H9 (cell line): Measurements from ENCODE around the gene KLKB1. TPM values are rescaled to one million over a fixed set of nuclear protein-coding genes. Genes with fewer than 3 reads are reported as not detected.
"Not testable (repeated sequence)": the region's sequence is repeated elsewhere in the genome, so short reads cannot be mapped to it uniquely, and the experiment has no call there.

Source experiments
- DNase-seq: peaks from one replicate; pipeline ENCODE4 v3.0.0-alpha.2; 2017
- H2AFZ ChIP-seq: one replicate; pipeline ENCODE4 v1.6.1; 2013; ENCODE audit warnings: mild to moderate bottlenecking, low read length, control low read depth, moderate library complexity
- H2AK5ac ChIP-seq: 2 replicates; pipeline ENCODE4 v1.6.1; 2013; ENCODE audit warnings: low read length, control low read depth, mixed read lengths; ENCODE audit not compliant: insufficient read length
- H2BK120ac ChIP-seq: one replicate; pipeline ENCODE4 v1.6.1; 2013; ENCODE audit warnings: low read depth, mild to moderate bottlenecking, low read length, control low read depth, inconsistent platforms; ENCODE audit not compliant: poor library complexity, severe bottlenecking
- H2BK12ac ChIP-seq: 2 replicates; pipeline ENCODE4 v1.6.1; 2013; ENCODE audit warnings: low read length, control low read depth, mixed read lengths, low read depth; ENCODE audit not compliant: insufficient read length
- H2BK15ac ChIP-seq: 2 replicates; pipeline ENCODE4 v1.6.1; 2013; ENCODE audit warnings: low read depth, low read length, control low read depth
- H2BK20ac ChIP-seq: one replicate; pipeline ENCODE4 v1.6.1; 2013; ENCODE audit warnings: low read depth, mild to moderate bottlenecking, low read length, control low read depth, inconsistent platforms; ENCODE audit not compliant: poor library complexity, severe bottlenecking
- H2BK5ac ChIP-seq: 2 replicates; pipeline ENCODE4 v1.6.1; 2013; ENCODE audit warnings: low read length, control low read depth, mixed read lengths; ENCODE audit not compliant: insufficient read length
- H3K14ac ChIP-seq: 2 replicates; pipeline ENCODE4 v1.6.1; 2013; ENCODE audit warnings: low read length, control low read depth; ENCODE audit not compliant: insufficient read depth
- H3K18ac ChIP-seq: 2 replicates; pipeline ENCODE4 v1.6.1; 2013; ENCODE audit warnings: low read depth, mild to moderate bottlenecking, mixed read lengths, low read length, control low read depth; ENCODE audit not compliant: insufficient read length
- H3K23ac ChIP-seq: 2 replicates; pipeline ENCODE4 v1.6.1; 2013; ENCODE audit warnings: low read length, control low read depth, mixed read lengths, low read depth; ENCODE audit not compliant: insufficient read length
- H3K23me2 ChIP-seq: 2 replicates; pipeline ENCODE4 v1.6.1; 2013; ENCODE audit warnings: low read depth, mild to moderate bottlenecking, mixed read lengths, low read length, control low read depth; ENCODE audit not compliant: insufficient read length, poor library complexity, severe bottlenecking
- H3K27ac ChIP-seq: 2 replicates; pipeline ENCODE4 v1.5.1; 2013; ENCODE audit warnings: low read length, control low read depth, mixed read lengths, low read depth; ENCODE audit not compliant: insufficient read length
- H3K27me3 ChIP-seq: 2 replicates; pipeline ENCODE4 v1.6.1; 2013; ENCODE audit warnings: low read length, control low read depth, inconsistent platforms; ENCODE audit not compliant: insufficient read depth
- H3K4ac ChIP-seq: 2 replicates; pipeline ENCODE4 v1.6.1; 2013; ENCODE audit warnings: low read depth, mild to moderate bottlenecking, control low read depth, inconsistent platforms, low read length, moderate library complexity
- H3K4me1 ChIP-seq: 2 replicates; pipeline ENCODE4 v1.6.1; 2013; ENCODE audit warnings: low read length, control low read depth, inconsistent platforms; ENCODE audit not compliant: insufficient read depth
- H3K4me2 ChIP-seq: 2 replicates; pipeline ENCODE4 v1.6.1; 2013; ENCODE audit warnings: low read length, control low read depth, mixed read lengths; ENCODE audit not compliant: insufficient read length, insufficient read depth
- H3K56ac ChIP-seq: 2 replicates; pipeline ENCODE4 v1.6.1; 2013; ENCODE audit warnings: low read depth, mild to moderate bottlenecking, mixed read lengths, low read length, control low read depth; ENCODE audit not compliant: insufficient read length
- H3K79me1 ChIP-seq: 2 replicates; pipeline ENCODE4 v1.6.1; 2013; ENCODE audit warnings: low read depth, mild to moderate bottlenecking, moderate library complexity, low read length, control low read depth, inconsistent platforms; ENCODE audit not compliant: insufficient read depth, poor library complexity, severe bottlenecking
- H3K79me2 ChIP-seq: 2 replicates; pipeline ENCODE4 v1.6.1; 2013; ENCODE audit warnings: low read length, control low read depth, inconsistent platforms; ENCODE audit not compliant: insufficient read depth
- H3K9ac ChIP-seq: 2 replicates; pipeline ENCODE4 v1.6.1; 2013; ENCODE audit warnings: low read length, control low read depth, mixed read lengths; ENCODE audit not compliant: insufficient read length; ENCODE audit errors: extremely low read depth
- H3K9me3 ChIP-seq: one replicate; pipeline ENCODE4 v1.6.1; 2013; ENCODE audit warnings: low read depth, low read length, inconsistent platforms; ENCODE audit not compliant: control insufficient read depth
- H3T11ph ChIP-seq: one replicate; pipeline ENCODE4 v1.6.1; 2013; ENCODE audit warnings: mild to moderate bottlenecking, low read length, control low read depth, inconsistent platforms
- H4K20me1 ChIP-seq: one replicate; pipeline ENCODE4 v1.6.1; 2013; ENCODE audit not compliant: control insufficient read depth, insufficient read length, insufficient read depth
- H4K5ac ChIP-seq: 2 replicates; pipeline ENCODE4 v1.6.1; 2013; ENCODE audit warnings: low read depth, mild to moderate bottlenecking, mixed read lengths, low read length, control low read depth; ENCODE audit not compliant: insufficient read length
- H4K8ac ChIP-seq: replicated peaks from 2 replicates; pipeline ENCODE4 v1.6.1; 2013; ENCODE audit warnings: low read length, control low read depth, mixed read lengths, low read depth; ENCODE audit not compliant: insufficient read length
- H4K91ac ChIP-seq: 2 replicates; pipeline ENCODE4 v1.6.1; 2013; ENCODE audit warnings: low read depth, mild to moderate bottlenecking, moderate library complexity, mixed read lengths, low read length, control low read depth; ENCODE audit not compliant: insufficient read length
- H3K27ac Mint-ChIP-seq, 3 experiments: 2 replicates in 2 of 3; 3 replicates in 1 of 3; pipeline ENCODE4 v1.8.0; 2020 to 2021; ENCODE audit warnings: mixed read lengths in 3 of 3, mild to moderate bottlenecking in 1 of 3, moderate library complexity in 1 of 3
- H3K27me3 Mint-ChIP-seq: 2 replicates; pipeline ENCODE4 v1.8.0; 2021; ENCODE audit warnings: low read depth, mild to moderate bottlenecking, moderate library complexity, mixed read lengths
- H3K36me3 Mint-ChIP-seq, 3 experiments: 2 replicates in 2 of 3; 3 replicates in 1 of 3; pipeline ENCODE4 v1.8.0; 2020 to 2021; ENCODE audit warnings: low read depth in 3 of 3, mixed read lengths in 3 of 3; ENCODE audit not compliant: insufficient read depth in 1 of 3
- H3K4me1 Mint-ChIP-seq, 2 experiments: 2 replicates each; pipeline ENCODE4 v1.8.0; 2020; ENCODE audit warnings: mixed read lengths in 2 of 2
- H3K4me3 Mint-ChIP-seq, 2 experiments: 2 replicates in 1 of 2; 3 replicates in 1 of 2; pipeline ENCODE4 v1.8.0; 2020 to 2021; ENCODE audit warnings: mild to moderate bottlenecking in 2 of 2, mixed read lengths in 2 of 2, moderate library complexity in 1 of 2
- H3K9me3 Mint-ChIP-seq, 2 experiments: 2 replicates in 1 of 2; 3 replicates in 1 of 2; pipeline ENCODE4 v1.8.0; 2020; ENCODE audit warnings: mild to moderate bottlenecking in 2 of 2, mixed read lengths in 2 of 2, moderate library complexity in 1 of 2
- CTCF ChIP-seq: fragments of 200-600 bp; sonication (generic); conservative IDR thresholded peaks from 3 replicates; pipeline ENCODE4 v1.8.0; 2021; ENCODE audit warnings: antibody characterized with exemption, mild to moderate bottlenecking
- WGBS: extraction: QIAGEN DNeasy Blood & Tissue Kit; methylation state at CpG from one replicate; pipeline ENCODE4 v1.1.7; 2013; ENCODE audit warnings: missing lambda C conversion rate, low lambda C conversion rate, mixed read lengths; ENCODE audit not compliant: insufficient read length; ENCODE audit errors: extremely low coverage; 5-methylcytosine and 5-hydroxymethylcytosine counted together
- total RNA-seq: library from RNA; stranded (reverse); gene quantifications from 2 replicates; pipeline ENCODE4 v1.2.1, GENCODE V29; 2021

The KLKB1 gene
- total RNA-seq, 1 experiment from 2014 or later: 21.8 TPM

GRCh38 chr4:186244835-186245234 is 17.5 kb downstream of the KLKB1 start:
- Histone ChIP-seq H2BK20ac (no peak overlapping the region), H3K4me2 (peak overlapping the region; percentile 59), H4K20me1 (peaks cover 2% of the 10 kb centered on the region), H3K9me3 (no peaks in the 10 kb centered on the region), H4K8ac (no peak overlapping the region), H3T11ph (no peak overlapping the region), H3K14ac (no peak overlapping the region), H2BK120ac (no peak overlapping the region), H4K5ac (no peak overlapping the region), H3K27ac (peak overlapping the region; percentile 7), H3K23ac (no peak overlapping the region), H2AFZ (no peak overlapping the region), H2BK5ac (no peak overlapping the region), H3K23me2 (peaks cover 3% of the 10 kb centered on the region), H3K18ac (no peak overlapping the region), H3K56ac (no peak overlapping the region), H3K27me3 (no peaks in the 10 kb centered on the region), H2AK5ac (no peak overlapping the region), H3K4ac (no peak overlapping the region), H3K4me1 (peaks cover 2% of the 10 kb centered on the region), H3K9ac (peak overlapping the region; percentile 63), H3K79me2 (peaks cover 18% of the 10 kb centered on the region; the same call in 1 of the 2 replicates), H2BK12ac (no peak overlapping the region), H2BK15ac (no peak overlapping the region), H3K79me1 (no peaks in the 10 kb centered on the region), H4K91ac (no peak overlapping the region)
- Mint-ChIP-seq H3K9me3 (peaks cover 2 to 3% of the 10 kb centered on the region in 2 experiments), H3K4me1 (peaks cover 18 to 27% of the 10 kb centered on the region in 2 experiments), H3K27ac (no peak overlapping the region), H3K27me3 (no peaks in the 10 kb centered on the region; the same call in 1 of the 2 replicates), H3K4me3 (no peak overlapping the region), H3K36me3 (peaks cover 0 to 2% (median 0%) of the 10 kb centered on the region in 3 experiments; a peak in 2 of 7 replicates)
- no peak for DNase-seq
- no peak for TF ChIP-seq CTCF
- no CpG with 5 or more reads among the region's 5 CpGs for WGBS

- H2AFZ ChIP-seq, H2BK12ac ChIP-seq, H2BK20ac ChIP-seq, H4K5ac ChIP-seq, H3K23ac ChIP-seq, H3K36me3 Mint-ChIP-seq, H3K4me3 Mint-ChIP-seq, H3K79me1 ChIP-seq, H3K27me3 ChIP-seq, H3K23me2 ChIP-seq, H3K27me3 Mint-ChIP-seq, H3K9me3 Mint-ChIP-seq, H2AK5ac ChIP-seq, H4K20me1 ChIP-seq, H3K4ac ChIP-seq, H4K91ac ChIP-seq, DNase-seq, H3T11ph ChIP-seq, H2BK15ac ChIP-seq, H4K8ac ChIP-seq, H3K18ac ChIP-seq, H3K9me3 ChIP-seq, H2BK120ac ChIP-seq: not testable (repeated sequence)
- WGBS: no CpG with 5 or more reads among the region's 9 CpGs
- Histone ChIP-seq H3K4me1 (peaks cover 12% of the 10 kb centered on the region), H3K9ac (peak overlapping the region; percentile 99), H3K27ac (peak overlapping the region; percentile 99), H3K56ac (peak overlapping the region; percentile 31), H3K79me2 (peaks cover 18% of the 10 kb centered on the region; the same call in 1 of the 2 replicates), H3K4me2 (peak overlapping the region; percentile 63), H2BK5ac (peak overlapping the region; percentile 59), H3K14ac (peak overlapping the region; percentile 32; the same call in 1 of the 2 replicates)
- peak overlapping the region in 1 of 3 experiments; percentile 40; a peak in 6 of 7 replicates for H3K27ac Mint-ChIP-seq
- peaks cover 42 to 47% of the 10 kb centered on the region in 2 experiments for H3K4me1 Mint-ChIP-seq
These were observed 19.9 kb downstream of the KLKB1 start for GRCh38 chr4:186247062-186247752.
